Breast epithelium (tissue), 4 donors: ENCODE measurements around the gene C8A. TPM values are rescaled to one million over a fixed set of nuclear protein-coding genes. Genes with fewer than 3 reads are reported as not detected.

ENCODE experiments used
- DNase-seq, 2 donors: peaks; one replicate each; pipeline ENCODE4 v3.0.0-alpha.2; 2019; ENCODE audit warnings: low spot score in 2 of 2
- H3K27ac ChIP-seq, 2 donors: fragments of 200-600 bp; sonication (generic) in 1 of 2; one replicate each; pipeline ENCODE4 v1.5.1; 2016 to 2019; ENCODE audit warnings: mild to moderate bottlenecking in 1 of 2
- H3K27me3 ChIP-seq, 2 donors: fragments of 200-600 bp; sonication (generic) in 1 of 2; one replicate each; pipeline versions ENCODE4 v1.5.1 to v1.6.0; 2017 to 2019; ENCODE audit warnings: control low read depth in 1 of 2, mild to moderate bottlenecking in 1 of 2
- H3K36me3 ChIP-seq: fragments of 200-600 bp; one replicate; pipeline ENCODE4 v1.5.1; 2019
- H3K4me1 ChIP-seq, 2 donors: fragments of 200-600 bp; sonication (generic); one replicate each; pipeline ENCODE4 v1.5.1; 2016 to 2019; ENCODE audit warnings: control low read depth in 1 of 2
- H3K4me3 ChIP-seq, 3 donors: fragments of 200-600 bp; sonication (generic); 1 replicate in 2 of 3; 2 replicates in 1 of 3; pipeline ENCODE4 v1.5.1; 2016 to 2019; ENCODE audit warnings: mild to moderate bottlenecking in 3 of 3, moderate library complexity in 2 of 3
- H3K9me3 ChIP-seq, 2 donors: fragments of 200-600 bp; sonication (generic) in 1 of 2; one replicate each; pipeline ENCODE4 v1.5.1; 2016 to 2019; ENCODE audit warnings: control low read depth in 1 of 2
- POLR2A ChIP-seq: fragments of 450-650 bp; IDR thresholded peaks from one replicate; pipeline ENCODE4 v1.6.1; 2016; ENCODE audit warnings: antibody characterized with exemption, mild to moderate bottlenecking, moderate library complexity
- POLR2AphosphoS5 ChIP-seq, 3 donors: sonication (generic); formaldehyde crosslinking; IDR thresholded peaks; one replicate each; pipeline ENCODE4 v1.6.1; 2017; ENCODE audit warnings: antibody characterized with exemption in 3 of 3
- intact Hi-C: fragments of 100-400 bp; cut with DNase I; formaldehyde crosslinking; loops from one replicate; pipeline ENCODE4 v1.15.1; 2023; ENCODE audit warnings: low total_unique reads
- total RNA-seq, 3 donors: library from RNA; depleted of rRNA; stranded (reverse); fragments of >200 nt; gene quantifications; one replicate each; pipeline ENCODE4 v1.1.0, GENCODE V29; 2016
- TF ChIP-seq, protein P1 (sequence below), 3 donors: fragments of 450-650 bp; IDR thresholded peaks; one replicate each; pipeline ENCODE4 v1.5.1; 2016 to 2017; ENCODE audit warnings: antibody characterized with exemption in 3 of 3, mild to moderate bottlenecking in 3 of 3, moderate library complexity in 3 of 3

C8A gene
- total RNA-seq, 3 donors from 2014 or later, result not detected

DNA sequence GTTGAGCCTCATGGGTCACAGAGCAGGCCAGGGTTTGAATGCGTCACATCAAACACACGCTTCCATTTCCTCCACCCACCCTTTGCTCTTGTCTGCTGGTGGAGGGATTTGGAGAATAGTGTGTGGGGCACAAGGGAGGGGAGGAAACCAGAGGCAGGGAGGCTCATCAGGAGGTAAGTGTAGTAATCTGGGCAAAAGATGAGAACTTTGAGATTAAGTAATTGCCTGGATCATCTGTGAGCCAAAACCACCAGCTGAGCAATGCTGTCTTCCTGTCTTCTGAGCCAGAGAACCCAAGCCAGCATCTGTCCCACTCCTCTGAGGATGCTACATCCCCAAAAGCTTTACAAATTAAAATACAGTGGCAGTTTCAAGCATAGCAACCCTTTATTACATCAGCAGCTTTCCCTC, 66.0 kb downstream of the C8A start:
- TF ChIP-seq POLR2A, result no peak
- DNase-seq, result no peak
- no peaks in the 10 kb centered on the region for H3K36me3 ChIP-seq
- no peak overlapping the region for H3K27ac ChIP-seq
- no peaks in the 10 kb centered on the region for H3K27me3 ChIP-seq
- intact Hi-C loops, result no loop called here
- H3K9me3 ChIP-seq, result no peaks in the 10 kb centered on the region
- no peak overlapping the region for H3K4me3 ChIP-seq
- no peaks in the 10 kb centered on the region for H3K4me1 ChIP-seq

DNA sequence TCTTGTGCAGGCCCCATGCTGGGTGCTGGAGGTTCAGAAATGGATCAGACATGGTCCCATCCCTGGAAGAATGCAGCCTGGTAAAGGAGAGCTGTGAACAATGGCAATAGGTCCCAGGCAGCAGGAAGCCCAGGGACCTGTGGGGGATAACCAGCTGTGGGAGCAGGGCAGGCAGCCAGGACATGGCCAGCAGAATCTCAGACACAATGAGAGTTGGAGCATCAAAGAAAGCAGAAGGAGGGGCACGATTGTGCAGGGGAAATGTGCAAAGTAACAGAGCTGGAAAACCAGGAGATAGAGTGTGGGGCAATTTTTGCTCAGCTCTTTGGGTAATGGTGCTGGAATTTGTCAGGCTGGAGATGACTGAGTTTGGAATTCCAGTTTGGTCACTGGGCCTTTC, 66.9 kb downstream of the C8A start:
- H3K4me1 ChIP-seq, result no peaks in the 10 kb centered on the region
- intact Hi-C loops, result no loop called here
- H3K27ac ChIP-seq, result no peak overlapping the region
- TF ChIP-seq, protein P1, sequence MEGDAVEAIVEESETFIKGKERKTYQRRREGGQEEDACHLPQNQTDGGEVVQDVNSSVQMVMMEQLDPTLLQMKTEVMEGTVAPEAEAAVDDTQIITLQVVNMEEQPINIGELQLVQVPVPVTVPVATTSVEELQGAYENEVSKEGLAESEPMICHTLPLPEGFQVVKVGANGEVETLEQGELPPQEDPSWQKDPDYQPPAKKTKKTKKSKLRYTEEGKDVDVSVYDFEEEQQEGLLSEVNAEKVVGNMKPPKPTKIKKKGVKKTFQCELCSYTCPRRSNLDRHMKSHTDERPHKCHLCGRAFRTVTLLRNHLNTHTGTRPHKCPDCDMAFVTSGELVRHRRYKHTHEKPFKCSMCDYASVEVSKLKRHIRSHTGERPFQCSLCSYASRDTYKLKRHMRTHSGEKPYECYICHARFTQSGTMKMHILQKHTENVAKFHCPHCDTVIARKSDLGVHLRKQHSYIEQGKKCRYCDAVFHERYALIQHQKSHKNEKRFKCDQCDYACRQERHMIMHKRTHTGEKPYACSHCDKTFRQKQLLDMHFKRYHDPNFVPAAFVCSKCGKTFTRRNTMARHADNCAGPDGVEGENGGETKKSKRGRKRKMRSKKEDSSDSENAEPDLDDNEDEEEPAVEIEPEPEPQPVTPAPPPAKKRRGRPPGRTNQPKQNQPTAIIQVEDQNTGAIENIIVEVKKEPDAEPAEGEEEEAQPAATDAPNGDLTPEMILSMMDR (IDR thresholded peaks at IDR 0.05), result no peak
- TF ChIP-seq POLR2A, result no peak
- no peak for TF ChIP-seq POLR2AphosphoS5 (IDR thresholded peaks at IDR 0.05)
- H3K9me3 ChIP-seq, result no peaks in the 10 kb centered on the region
- H3K4me3 ChIP-seq, result no peak overlapping the region
- H3K27me3 ChIP-seq, result no peaks in the 10 kb centered on the region
- no peaks in the 10 kb centered on the region for H3K36me3 ChIP-seq
- DNase-seq, result no peak

DNA sequence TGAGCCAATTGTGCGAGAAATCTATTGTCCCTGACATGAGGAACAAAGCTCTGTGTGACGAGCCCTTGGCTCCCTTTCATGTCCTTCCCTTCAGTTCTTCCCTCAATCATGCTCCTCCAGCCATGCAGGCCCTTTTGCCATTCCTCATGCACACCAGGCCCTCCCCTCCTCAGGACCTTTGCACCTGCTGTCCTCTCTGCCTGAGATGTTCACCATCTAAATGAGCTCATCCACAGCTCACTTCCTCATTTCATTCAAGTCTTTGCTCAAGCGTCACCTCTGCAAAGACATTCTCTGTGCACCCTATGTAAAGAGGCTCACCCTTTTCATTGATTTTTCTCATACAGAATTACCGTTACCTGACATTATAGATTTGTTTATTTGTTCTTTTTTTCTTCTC, 67.5 kb downstream of the C8A start:
- DNase-seq, result no peak
- intact Hi-C loops, result no loop called here
- TF ChIP-seq POLR2AphosphoS5 (IDR thresholded peaks at IDR 0.05) (no peak), POLR2A (no peak)
- TF ChIP-seq, protein P1 (IDR thresholded peaks at IDR 0.05), result no peak
- H3K4me1 ChIP-seq, result no peaks in the 10 kb centered on the region
- H3K9me3 ChIP-seq, result no peaks in the 10 kb centered on the region
- H3K27me3 ChIP-seq, result no peaks in the 10 kb centered on the region
- H3K36me3 ChIP-seq, result no peaks in the 10 kb centered on the region
- H3K27ac ChIP-seq, result no peak overlapping the region
- no peak overlapping the region for H3K4me3 ChIP-seq

DNA sequence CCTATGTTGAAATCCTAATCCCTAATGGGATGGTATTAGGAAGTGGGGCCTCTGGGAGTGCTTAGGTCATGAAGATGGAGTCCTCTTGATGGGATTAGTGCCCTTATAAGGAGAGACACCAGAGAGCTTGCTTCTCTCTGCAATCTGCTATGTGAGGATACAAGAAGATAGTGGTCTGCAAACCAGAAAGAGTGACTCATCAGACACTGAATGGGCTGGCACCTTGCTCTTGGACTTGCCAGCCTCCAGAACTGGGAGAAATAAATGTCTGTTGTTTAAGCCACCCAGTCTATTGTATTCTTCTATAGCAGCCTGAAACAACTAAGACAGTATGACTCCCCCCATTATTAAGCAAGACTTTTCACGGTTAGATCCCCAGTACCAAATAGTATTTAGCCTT, 67.9 kb downstream of the C8A start:
- no peaks in the 10 kb centered on the region for H3K36me3 ChIP-seq
- no peak overlapping the region for H3K27ac ChIP-seq
- H3K27me3 ChIP-seq, result no peaks in the 10 kb centered on the region
- intact Hi-C loops, result no loop called here
- TF ChIP-seq, protein P1 (IDR thresholded peaks at IDR 0.05), result no peak
- TF ChIP-seq POLR2A (no peak), POLR2AphosphoS5 (IDR thresholded peaks at IDR 0.05) (no peak)
- no peak for DNase-seq
- no peaks in the 10 kb centered on the region for H3K4me1 ChIP-seq
- H3K4me3 ChIP-seq, result no peak overlapping the region
- H3K9me3 ChIP-seq, result no peaks in the 10 kb centered on the region

DNA sequence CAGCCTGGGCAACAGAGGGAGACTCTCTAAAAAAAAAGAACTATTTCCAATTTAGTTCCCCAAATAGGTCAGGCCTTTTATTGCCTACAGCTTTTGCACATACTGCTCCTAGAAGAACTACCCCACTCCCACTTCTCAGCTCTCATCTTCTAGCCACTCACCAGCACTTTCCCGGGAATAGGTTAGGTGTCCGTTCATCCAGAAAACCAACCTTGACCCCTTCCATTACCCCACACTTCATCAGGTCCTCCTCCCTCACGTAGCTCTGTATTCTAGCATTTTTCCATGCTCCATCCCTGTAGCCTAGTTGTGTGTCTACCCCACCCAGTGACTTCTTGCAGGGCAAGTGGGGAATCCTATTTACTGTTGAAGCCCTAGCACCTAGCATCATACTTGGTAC, 68.6 kb downstream of the C8A start:
- no peak overlapping the region for H3K4me3 ChIP-seq
- H3K4me1 ChIP-seq, result no peaks in the 10 kb centered on the region
- intact Hi-C loops, result no loop called here
- DNase-seq, result no peak
- no peaks in the 10 kb centered on the region for H3K27me3 ChIP-seq
- no peaks in the 10 kb centered on the region for H3K36me3 ChIP-seq
- no peak for TF ChIP-seq POLR2AphosphoS5 (IDR thresholded peaks at IDR 0.05)
- TF ChIP-seq POLR2A, result no peak
- TF ChIP-seq, protein P1 (IDR thresholded peaks at IDR 0.05), result no peak
- no peak overlapping the region for H3K27ac ChIP-seq
- H3K9me3 ChIP-seq, result no peaks in the 10 kb centered on the region

DNA sequence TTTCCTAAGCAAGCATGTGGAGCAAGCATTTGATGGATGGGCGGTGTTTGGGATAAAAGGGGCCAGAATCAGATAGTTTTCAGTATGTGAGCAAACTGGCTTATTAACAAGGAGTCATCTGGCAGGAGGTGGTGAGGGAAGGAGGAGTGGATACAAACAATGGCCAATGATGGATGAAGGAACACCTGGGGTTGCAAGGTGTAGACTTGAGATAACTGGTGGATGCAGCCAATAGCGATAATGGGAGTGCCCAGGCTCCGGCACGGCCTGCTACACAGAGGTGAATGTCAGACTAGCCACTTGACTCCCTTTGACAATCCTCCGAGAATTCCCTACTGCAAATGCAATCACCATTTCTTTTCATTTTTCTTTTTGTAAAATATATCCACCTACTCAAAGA, 69.5 kb downstream of the C8A start:
- H3K36me3 ChIP-seq, result no peaks in the 10 kb centered on the region
- no peaks in the 10 kb centered on the region for H3K27me3 ChIP-seq
- no peaks in the 10 kb centered on the region for H3K9me3 ChIP-seq
- H3K4me1 ChIP-seq, result no peaks in the 10 kb centered on the region
- TF ChIP-seq POLR2A, result no peak
- TF ChIP-seq, protein P1 (IDR thresholded peaks at IDR 0.05), result no peak
- no peak for TF ChIP-seq POLR2AphosphoS5 (IDR thresholded peaks at IDR 0.05)
- intact Hi-C loops, result no loop called here
- DNase-seq, result no peak
- no peak overlapping the region for H3K27ac ChIP-seq
- H3K4me3 ChIP-seq, result no peak overlapping the region
